ENCODE results near the gene TBC1D14. TPM values are rescaled to one million over a fixed set of nuclear protein-coding genes. Genes with fewer than 3 reads are reported as not detected.

TBC1D14 gene
- polyA plus RNA-seq, 3 donors: 61.2 to 66.4 (median 61.8) TPM

DNA sequence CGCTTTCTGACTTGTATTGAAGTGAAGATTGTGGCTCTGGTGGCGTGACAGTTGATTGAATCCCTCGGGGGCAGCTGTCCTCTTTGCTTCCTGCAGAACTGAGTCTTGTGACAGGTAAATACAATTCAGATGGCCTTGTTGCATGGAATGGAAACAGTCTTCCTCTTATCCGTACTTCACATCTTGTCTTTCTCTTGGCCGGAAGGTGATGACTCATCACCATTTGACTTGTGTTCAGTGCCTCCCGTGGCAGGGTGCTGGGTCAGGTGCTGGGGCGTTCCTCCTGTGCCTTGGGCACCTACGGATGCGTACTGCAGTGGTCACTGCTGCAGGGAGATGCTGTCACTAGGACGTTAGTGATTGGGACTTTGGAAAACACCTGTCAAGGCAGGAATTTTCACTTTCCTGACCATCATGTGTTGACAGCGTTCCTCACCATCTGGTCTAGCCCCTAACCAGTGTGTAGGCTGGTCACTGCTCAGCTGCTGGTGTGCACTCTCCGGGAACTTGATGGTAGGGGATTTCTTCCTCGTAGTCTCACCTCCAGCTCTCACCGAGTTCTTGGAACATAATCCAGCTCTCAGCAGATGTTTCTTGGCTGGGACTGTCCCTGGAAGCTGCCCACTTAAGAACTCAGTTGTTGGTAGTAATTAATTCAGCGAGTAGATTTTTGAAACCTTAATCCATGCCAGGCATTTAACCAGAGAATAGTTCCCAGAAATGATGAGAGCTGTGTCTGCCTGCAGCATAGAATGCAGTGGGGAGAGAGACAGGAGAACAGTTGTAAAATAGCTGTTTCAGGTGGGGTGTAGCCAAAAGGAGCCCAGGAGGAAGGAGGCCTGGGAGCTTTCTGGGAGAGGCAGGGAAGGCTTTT is 7.2 kb downstream of the TBC1D14 start:
- DNase-seq (ENCODE audit: extremely low read depth in 1 of 11, low read depth in 9 of 11, low spot score in 4 of 11): no peak

DNA sequence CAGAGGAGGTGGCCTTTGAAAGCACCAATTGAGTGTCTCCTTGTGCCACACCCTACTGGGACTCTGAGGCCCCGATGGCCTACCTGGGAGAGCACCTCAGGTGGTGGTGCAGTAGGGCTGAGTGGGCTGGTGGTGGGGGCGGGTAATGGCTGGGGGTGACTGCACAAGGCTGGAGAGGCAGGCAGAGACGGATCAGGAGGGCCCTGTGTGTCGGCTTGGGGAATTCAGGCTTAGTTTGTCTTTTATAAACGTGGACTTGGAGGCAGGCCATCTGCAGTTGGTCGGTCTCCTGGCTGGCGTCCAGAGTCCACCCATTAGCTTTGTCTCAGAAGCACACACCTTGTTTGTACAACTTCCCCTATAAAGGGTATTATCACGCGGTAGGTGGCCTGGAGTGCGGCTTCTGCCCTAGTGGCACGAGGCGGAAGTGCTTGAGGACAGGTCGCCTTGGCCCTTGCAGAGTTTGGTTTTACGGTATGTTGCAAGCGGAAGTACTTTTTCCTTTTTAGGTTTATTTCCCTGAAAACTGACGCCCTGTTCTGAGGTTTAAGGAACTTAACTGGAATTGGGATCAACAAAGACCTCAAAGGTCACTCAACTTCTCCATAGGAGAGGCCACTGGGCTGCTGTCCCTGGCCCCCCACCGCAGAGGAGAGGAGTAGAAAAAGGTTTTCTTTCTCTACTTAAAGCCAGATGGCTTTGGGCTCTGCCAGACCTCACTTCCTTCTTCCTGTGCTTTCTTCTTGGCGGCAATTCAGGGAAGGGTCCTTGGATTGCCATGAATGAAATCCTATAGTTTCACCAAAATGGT is 8.0 kb downstream of the TBC1D14 start:
- no peak for DNase-seq (ENCODE audit: extremely low read depth in 1 of 11, low read depth in 9 of 11, low spot score in 4 of 11)

DNA sequence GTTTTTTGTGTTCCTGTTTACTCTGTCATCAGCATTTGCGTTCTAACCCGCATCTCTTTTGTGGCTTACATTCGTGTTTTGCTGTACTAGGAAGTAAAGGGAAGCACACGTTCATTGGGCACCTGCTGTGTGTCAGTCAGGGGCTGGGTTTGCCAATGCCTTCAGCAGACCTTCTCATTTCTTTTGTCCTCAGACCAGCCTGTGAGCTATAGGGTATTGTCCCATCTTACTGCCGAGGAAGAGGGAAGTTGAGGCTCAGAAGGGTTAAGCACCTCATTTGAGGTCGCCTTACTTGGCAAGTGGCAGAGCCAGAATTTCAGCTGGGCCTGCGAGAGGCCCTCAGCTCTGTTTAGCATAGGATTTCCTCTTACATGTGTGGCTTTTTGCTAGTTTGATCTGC is 8.7 kb downstream of the TBC1D14 start:
- DNase-seq (ENCODE audit: extremely low read depth in 1 of 11, low read depth in 9 of 11, low spot score in 4 of 11): no peak

DNA sequence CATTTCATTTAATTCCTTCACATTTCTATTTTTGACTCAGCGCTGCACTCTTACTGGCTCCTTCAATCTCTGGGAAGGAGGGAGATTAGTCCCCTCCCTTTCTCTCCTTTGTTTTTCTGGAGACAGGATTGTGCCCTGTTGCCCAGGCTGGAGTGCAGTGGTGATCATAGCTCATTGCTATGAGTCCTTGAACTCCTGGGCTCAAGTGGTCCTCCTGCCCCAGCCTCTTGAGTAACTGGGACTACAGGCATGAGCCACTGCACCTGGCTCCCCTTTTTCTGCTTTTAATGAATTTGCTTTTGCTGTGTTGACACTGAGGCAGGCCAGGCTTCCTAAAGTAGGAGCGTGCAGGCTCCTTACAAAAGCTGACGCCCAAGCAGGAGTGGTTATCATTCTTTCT is 10.5 kb downstream of the TBC1D14 start:
- no peak for DNase-seq (ENCODE audit: extremely low read depth in 1 of 11, low read depth in 9 of 11, low spot score in 4 of 11)

DNA sequence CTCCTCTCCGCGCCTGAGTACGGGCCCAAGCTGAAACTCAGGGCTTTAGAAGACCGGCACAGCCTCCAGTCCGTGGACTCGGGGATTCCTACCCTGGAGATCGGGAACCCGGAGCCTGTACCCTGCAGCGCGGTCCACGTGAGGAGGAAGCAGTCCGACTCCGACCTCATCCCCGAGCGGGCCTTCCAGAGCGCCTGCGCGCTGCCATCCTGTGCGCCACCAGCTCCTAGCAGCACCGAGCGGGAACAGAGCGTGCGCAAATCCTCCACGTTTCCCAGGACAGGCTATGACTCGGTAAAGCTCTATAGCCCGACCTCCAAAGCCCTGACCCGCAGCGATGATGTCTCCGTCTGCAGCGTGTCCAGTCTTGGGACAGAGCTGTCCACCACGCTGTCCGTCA is 13.9 kb downstream of the TBC1D14 start:
- DNase-seq (ENCODE audit: extremely low read depth in 1 of 11, low read depth in 9 of 11, low spot score in 4 of 11): no peak

DNA sequence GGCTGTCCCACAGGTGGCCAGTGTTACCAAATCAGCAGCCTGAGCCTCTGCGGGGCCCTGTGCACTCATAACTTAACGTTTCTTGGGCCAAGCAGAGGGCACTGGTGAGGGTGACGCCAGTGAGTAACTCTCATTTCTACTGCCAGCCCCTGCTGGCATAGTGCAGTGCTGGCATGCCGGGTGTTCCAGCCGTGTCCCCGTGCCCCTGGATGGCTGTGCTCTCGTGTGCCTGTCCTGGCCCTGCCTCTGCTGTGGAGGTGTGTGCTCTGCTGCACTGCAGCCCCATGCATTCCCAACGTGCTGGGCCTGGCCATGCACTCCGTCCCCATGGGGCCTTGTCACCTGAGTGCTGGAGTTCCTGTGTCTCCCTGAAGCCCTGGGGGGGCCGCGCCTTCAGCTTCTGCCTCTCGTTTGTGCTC is 14.7 kb downstream of the TBC1D14 start:
- no peak for DNase-seq (ENCODE audit: extremely low read depth in 1 of 11, low read depth in 9 of 11, low spot score in 4 of 11)

DNA sequence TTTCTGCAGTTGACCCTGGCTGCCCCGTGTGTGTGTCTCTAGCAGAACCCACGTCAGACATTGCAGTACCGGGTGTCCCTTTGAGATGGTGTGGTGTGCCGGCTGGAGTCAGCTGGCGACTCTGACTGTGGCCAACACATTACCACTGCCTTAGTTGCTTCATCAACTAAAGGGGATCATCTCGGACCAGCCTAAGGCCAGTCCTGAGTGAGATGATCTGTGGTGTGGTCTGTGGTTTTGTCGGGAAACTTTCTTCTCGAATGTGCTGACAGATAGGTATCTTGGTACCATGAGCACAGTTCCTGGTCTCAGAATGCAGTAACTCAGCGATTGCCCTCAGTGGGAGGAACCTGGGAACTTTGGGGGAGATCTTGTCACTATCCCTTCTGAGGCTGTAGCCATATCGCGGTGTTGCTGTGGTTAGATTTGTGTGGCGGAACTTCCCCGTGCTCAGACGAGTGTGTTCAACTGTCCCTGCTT is 15.8 kb downstream of the TBC1D14 start:
- no peak for DNase-seq (ENCODE audit: extremely low read depth in 1 of 11, low read depth in 9 of 11, low spot score in 4 of 11)

DNA sequence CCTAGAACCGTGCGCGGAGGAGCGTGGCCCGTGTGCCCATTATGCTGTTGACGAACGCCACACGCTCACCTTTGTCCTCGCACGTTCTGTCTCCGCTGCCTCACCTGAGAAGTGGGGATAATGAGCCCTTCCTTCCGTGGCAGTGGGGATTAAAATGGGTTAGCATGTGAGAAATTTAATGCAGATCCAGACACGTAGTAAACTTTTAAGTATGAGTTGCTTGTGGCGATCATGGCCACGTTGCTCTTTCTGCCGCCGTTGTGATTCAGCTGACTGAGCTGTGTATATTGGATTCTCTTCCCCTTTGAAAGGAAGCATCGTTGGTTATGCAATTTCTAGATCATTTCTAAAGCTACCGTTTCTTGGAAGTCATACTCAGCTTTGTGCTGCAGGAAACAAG is 16.5 kb downstream of the TBC1D14 start:
- no peak for DNase-seq (ENCODE audit: extremely low read depth in 1 of 11, low read depth in 9 of 11, low spot score in 4 of 11)

DNA sequence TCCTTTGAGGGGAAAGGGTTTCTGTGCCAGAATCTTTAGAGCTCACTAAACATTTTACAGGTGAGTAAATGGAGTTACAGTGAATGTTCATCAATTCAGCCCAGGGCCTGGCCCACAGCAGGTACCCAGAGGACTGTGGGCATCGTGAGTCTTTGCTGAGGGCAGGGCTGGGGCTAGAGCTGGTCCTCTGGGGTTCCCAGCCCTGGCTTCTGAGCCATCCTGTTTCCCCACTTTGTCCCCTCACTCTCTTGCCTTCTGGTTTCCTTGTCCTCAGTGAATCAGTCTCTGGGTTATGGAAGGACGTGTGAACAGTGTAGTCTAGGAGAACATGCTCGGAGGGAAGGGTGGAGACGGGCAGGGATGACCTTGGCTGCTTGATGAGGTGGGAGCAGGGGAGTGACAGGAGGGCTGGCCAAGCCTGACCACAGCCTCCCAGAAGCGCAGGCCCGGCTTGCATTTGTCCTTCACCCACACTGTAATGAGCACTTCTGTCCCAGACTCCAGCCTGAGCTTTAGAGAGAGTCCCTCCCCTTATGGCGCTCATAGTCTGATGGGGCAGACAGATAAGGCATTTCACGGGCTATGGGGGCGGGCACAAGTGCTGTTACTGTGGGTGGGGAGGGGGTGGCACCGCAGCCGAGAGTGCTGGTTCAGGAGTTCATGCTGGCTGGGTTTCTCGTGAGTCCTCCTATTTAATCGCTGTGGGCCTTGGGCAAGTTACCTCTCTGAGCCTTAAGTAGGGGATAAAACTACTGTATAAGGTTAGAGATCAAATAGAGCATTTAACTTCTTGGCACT is 17.3 kb downstream of the TBC1D14 start:
- DNase-seq (ENCODE audit: extremely low read depth in 1 of 11, low read depth in 9 of 11, low spot score in 4 of 11): no peak

DNA sequence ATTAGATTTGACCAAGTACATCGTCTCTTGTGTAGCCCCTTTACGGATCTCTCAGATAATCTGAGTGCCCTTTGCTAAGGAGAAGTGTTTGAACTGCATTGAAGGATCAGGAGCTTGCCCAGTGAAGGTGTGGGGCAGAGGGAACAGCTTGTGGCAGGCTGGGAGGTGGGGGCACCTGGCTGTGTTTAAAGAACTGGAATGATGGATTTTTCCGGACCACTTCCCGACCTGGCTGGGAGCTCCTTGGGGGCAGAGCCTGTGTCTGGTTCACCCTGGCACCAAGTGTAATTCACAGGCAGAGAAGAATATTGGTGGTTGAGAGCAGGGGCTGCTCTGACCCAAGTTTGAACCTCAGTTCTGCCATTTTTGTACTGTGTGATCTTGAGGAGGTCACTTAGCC is 18.5 kb downstream of the TBC1D14 start:
- DNase-seq (ENCODE audit: extremely low read depth in 1 of 11, low read depth in 9 of 11, low spot score in 4 of 11): no peak

DNA sequence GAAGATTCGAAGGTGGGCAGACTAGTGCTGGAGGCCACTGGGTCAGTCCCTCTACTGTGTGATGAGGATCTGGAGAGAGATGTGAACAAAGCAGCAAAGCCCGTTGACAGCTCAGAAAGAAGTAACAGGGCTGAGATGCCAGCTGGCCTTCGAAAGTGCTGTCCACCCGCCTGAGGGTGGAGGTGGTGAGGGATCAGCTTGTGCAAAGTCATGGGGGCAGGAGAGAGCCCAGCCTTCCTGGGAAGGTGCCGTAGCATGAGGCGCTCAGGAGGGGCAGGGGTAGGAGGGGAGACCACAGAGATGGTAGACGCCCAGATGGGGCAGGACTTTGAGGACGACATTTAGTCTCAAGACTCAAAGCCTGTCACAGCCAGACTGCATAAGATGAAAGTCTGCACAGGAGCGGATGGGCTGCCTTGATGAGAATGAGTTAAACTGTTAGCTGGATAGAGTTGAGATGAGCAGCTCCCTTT is 19.7 kb downstream of the TBC1D14 start:
- DNase-seq (ENCODE audit: extremely low read depth in 1 of 11, low read depth in 9 of 11, low spot score in 4 of 11): no peak

DNA sequence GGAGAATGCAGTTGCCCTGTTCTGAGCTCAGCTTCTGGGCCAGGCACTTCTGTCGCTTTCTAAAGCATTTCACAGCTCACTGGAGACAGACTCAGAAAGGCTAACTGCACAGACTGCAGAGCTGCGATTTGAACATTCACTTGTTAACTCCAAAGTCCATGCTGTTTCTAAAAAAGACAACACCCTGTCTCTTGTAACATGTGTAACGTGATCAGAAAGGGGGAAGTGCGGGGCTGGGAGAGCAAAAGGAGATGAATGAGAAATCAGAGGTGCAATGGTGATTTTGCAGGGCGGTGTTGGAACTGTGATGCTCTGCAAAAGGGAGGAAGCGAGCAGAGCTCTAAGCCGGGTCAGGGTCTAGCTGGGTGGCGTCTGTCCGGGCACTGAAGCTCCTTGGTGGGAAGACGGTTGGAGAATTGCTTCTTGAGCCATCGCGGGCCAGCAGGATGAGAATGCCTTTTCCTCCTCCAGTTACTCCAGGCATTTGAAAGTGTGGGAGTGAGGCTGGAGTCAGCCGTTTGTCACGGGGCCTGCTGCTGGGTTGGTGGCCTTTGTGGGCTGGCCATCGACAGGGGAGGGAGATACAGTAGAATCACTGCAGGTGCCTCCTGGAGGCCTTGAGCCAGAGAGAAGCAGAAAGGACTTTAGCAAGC is 20.3 kb downstream of the TBC1D14 start:
- DNase-seq (ENCODE audit: extremely low read depth in 1 of 11, low read depth in 9 of 11, low spot score in 4 of 11): peak in 1 of 11 donors; percentile 61

DNA sequence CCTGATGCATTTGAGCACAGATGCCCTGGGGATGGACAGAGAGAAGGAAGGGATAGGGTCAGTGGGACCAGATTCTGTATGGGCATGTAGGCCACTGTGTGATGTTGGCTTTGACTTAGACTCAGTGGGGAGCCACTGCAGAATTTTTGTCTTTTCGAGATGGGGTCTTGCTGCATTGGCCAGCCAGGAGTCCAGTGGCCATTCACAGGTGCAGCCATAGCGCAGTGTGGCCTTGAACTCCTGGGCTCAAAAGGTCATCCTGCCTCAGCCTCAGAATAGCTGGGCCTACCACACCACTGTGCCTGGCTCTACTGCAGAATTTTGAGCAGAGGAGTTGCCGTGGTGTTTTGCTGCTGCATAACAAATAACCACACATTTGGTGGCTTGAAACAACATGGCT is 22.8 kb downstream of the TBC1D14 start:
- DNase-seq (ENCODE audit: extremely low read depth in 1 of 11, low read depth in 9 of 11, low spot score in 4 of 11): no peak

DNA sequence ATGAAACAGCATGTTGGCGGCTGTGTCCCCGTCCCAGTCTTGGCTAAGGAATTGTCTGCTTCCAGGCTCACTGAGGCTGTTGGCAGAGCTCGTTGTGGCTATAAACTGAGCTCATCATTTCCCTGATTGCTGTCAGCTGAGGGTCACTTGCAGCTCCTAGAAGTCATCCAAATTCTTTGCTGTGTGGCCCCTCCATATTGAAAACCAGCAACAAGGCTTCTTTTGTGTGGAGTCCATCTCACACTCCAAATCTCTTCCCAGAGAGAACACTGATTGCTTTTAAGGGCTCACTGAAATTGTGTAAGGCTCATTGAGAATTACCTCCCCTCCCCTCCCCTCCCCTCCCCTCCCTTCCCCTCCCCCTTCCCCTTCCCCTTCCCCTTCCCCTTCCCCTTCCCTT is 23.3 kb downstream of the TBC1D14 start:
- DNase-seq (ENCODE audit: extremely low read depth in 1 of 11, low read depth in 9 of 11, low spot score in 4 of 11): no peak

DNA sequence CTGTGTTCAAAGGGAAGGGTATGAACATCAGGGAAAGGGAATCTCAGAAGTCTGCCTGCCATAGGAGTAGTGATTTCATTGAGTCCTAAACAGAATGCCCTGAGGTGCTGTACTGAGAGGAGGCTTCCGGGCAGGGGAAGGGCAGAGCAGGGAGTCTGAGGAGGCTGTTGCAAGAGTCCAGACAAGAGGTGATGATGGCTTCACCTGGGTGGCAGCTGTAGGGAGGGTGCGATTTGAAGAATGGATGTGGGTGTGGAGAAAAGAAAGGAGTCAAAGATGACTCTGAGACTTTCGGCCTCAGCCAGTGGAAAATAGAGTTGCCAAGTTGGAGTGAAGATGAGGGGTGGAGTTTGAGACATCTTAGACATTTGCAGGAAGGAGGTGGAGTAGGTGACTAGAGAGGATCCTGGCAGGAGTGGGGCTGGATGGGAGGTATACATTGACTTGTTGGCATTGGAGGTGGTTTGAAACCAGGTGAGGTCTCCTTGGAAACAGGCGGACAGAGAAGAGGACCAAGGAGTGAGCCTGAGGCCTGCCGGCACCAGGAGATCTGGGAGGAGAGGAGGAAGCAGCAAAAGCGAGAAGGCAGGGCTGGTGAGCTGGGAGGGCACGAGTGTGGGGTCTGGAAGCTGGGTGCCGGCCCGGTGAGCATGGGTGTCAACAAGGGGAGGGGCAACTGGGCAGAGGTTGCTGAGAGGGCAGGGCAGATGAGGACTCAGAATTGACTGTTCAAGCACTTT is 24.2 kb downstream of the TBC1D14 start:
- no peak for DNase-seq (ENCODE audit: extremely low read depth in 1 of 11, low read depth in 9 of 11, low spot score in 4 of 11)

DNA sequence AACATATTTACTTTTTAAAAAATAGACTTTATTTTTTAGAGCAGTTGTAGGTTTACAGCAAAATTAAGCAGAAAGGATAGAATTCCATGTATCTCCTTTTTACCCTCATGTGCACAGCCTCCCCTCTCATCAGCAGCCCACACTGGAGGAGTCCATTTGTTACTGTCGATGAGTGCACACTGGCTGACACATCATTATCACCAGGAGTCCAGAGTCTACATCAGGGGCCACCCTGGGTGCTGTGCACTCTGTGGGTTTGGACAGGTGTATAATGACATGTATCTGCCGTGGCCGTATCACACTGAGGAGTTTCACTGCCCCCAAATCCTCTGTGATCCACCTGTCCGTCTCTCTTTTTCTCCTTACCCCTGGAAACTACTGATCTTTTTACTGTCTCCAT is 26.3 kb downstream of the TBC1D14 start:
- DNase-seq (ENCODE audit: extremely low read depth in 1 of 11, low read depth in 9 of 11, low spot score in 4 of 11): no peak

DNA sequence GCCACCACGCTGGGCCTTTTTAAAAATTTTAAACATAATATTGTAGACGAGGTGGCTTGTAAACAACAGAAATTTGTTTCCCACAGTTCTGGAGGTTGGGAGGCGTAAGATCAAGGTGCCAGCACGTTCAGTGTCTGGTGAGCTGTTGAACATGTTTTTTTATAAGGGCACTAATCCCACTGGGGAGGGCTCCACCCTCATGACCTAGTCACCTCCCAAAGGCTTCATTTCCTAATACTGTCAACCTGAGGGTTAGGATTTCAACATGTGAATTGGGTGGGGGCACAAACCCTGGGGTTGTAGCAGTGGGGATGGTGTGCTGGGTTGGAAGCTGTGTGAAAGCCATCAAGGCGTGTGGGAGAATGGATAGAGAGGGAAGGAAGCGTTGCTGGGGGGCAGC is 27.6 kb downstream of the TBC1D14 start:
- no peak for DNase-seq (ENCODE audit: extremely low read depth in 1 of 11, low read depth in 9 of 11, low spot score in 4 of 11)

DNA sequence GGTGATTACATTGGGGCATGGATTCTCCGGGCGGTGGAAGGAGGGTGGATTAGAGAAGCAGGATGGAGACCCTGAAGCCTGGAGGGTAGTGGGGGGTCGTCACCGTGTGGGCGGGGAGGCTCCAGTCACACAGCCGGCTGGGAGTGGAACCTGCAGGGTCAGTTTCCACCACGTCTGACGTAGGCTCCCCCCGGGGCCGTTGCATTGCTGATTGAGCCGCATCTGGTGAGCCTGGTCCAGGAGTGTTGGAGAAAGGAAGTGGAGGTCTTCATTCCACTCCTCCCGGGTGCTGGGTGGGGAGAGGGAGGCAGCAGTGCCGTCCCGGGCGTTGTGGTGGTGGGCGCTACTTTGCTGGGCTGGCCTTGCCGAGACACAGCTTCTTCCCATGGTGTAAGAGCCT is 28.1 kb downstream of the TBC1D14 start:
- DNase-seq (ENCODE audit: extremely low read depth in 1 of 11, low read depth in 9 of 11, low spot score in 4 of 11): no peak

Measured in renal cortex interstitium (tissue), 11 donors.